Kidney epithelial cell (primary cell): ENCODE data around the gene XPA. TPM values are rescaled to one million over a fixed set of nuclear protein-coding genes. Genes with fewer than 3 reads are reported as not detected.
A peak's percentile ranks its signal among the peaks of the same experiment; 100 is the strongest.

Experiments used
- DNase-seq: peaks from one replicate; pipeline ENCODE4 v3.0.0-alpha.2; 2010; ENCODE audit warnings: low read depth
- H3K27me3 ChIP-seq: 2 replicates; pipeline ENCODE4 v1.6.0; 2011; ENCODE audit warnings: low read length; ENCODE audit not compliant: control insufficient read depth, insufficient read depth
- H3K36me3 ChIP-seq: 2 replicates; pipeline ENCODE4 v1.5.1; 2011; ENCODE audit warnings: low read length; ENCODE audit not compliant: control insufficient read depth, insufficient read depth
- H3K4me3 ChIP-seq: 2 replicates; pipeline ENCODE4 v1.5.1; 2011; ENCODE audit warnings: low read depth, mild to moderate bottlenecking, control low read depth, low read length
- CTCF ChIP-seq: IDR thresholded peaks from 2 replicates; pipeline ENCODE4 v1.5.1; 2011; ENCODE audit warnings: mild to moderate bottlenecking, moderate library complexity, low read length, control low read depth, inconsistent platforms; ENCODE audit not compliant: insufficient read depth, poor library complexity, severe bottlenecking
- total RNA-seq: library from RNA; depleted of rRNA; stranded (reverse); fragments of >200 nt; gene quantifications from 2 replicates; pipeline ENCODE4 v1.2.3, GENCODE V29; 2015

Gene XPA
- total RNA-seq, 1 donor from 2014 or later: 12.5 TPM

GRCh38 chr9:97722331-97722730 lies 25.2 kb upstream of the XPA start:
- no peak for DNase-seq
- H3K4me3 ChIP-seq: no peak overlapping the region
- H3K27me3 ChIP-seq: no peaks in the 10 kb centered on the region
- TF ChIP-seq CTCF: no peak
- H3K36me3 ChIP-seq: no peaks in the 10 kb centered on the region

- Histone ChIP-seq H3K36me3 (no peaks in the 10 kb centered on the region), H3K27me3 (no peaks in the 10 kb centered on the region), H3K4me3 (no peak overlapping the region)
- no peak for DNase-seq
- no peak for TF ChIP-seq CTCF
Measured at GRCh38 chr9:97721396-97721795, 24.3 kb upstream of the XPA start.

DNA sequence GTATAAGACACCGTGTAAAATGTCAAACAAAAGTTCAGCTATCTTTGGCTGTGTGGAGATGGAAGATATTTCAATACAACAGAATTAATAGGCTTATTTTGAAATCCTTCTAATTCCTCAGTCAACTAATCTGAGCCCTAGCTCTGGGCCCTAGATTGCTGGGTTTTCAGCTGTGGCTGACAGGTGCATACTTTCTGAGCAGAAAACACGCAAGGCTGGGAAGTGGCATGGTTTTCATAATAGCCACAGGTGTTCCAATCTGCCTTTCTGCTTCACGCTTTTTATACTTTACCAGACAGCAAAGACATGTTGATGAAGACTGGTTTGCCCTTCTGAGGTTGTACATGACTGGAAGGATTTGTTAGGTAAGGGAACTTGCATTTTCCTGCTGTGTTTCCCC lies 20.7 kb upstream of the XPA start:
- no peak for DNase-seq
- no peaks in the 10 kb centered on the region for H3K36me3 ChIP-seq
- no peaks in the 10 kb centered on the region for H3K27me3 ChIP-seq
- H3K4me3 ChIP-seq: no peak overlapping the region
- no peak for TF ChIP-seq CTCF

- TF ChIP-seq CTCF: no peak
- peaks cover 3% of the 10 kb centered on the region for H3K27me3 ChIP-seq
- H3K4me3 ChIP-seq: no peak overlapping the region
- no peaks in the 10 kb centered on the region for H3K36me3 ChIP-seq
- peak; percentile 74 for DNase-seq
Measured at GRCh38 chr9:97714435-97714834, 17.3 kb upstream of the XPA start.

DNA sequence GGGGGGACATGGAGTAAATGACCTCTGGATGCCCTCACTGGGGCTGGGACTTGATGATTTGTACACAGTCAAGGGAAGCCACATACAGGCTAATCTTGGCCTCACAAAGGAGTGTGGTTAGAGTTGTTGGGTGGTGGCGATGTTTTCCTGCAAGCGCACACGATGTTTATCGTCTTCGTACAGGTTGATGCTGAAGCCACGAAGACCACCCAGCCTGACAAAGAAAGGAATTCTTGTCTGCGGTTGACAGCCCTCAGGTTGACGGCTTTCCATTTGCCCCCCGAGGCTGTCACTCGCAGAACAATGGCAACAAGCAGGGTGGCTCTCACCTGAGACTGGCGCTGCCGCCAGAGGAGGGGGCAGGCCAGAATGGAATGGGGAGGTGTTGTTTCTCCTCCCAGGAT lies 14.1 kb upstream of the XPA start:
- peaks cover 6% of the 10 kb centered on the region for H3K27me3 ChIP-seq
- no peak for TF ChIP-seq CTCF
- no peak overlapping the region for H3K4me3 ChIP-seq
- no peak for DNase-seq
- H3K36me3 ChIP-seq: no peaks in the 10 kb centered on the region

- TF ChIP-seq CTCF: peak; percentile 73
- no peak for DNase-seq
- Histone ChIP-seq H3K36me3 (no peaks in the 10 kb centered on the region), H3K4me3 (no peak overlapping the region), H3K27me3 (peaks cover 6% of the 10 kb centered on the region)
Measured at GRCh38 chr9:97710356-97711222, 13.4 kb upstream of the XPA start.
